CD4-positive, CD25-positive, alpha-beta regulatory T cell (primary cell): Measurements from ENCODE around the gene AHRR. TPM values are rescaled to one million over a fixed set of nuclear protein-coding genes. Genes with fewer than 3 reads are reported as not detected.

ENCODE experiments used
- ATAC-seq, 2 donors: fragments of 150-1000 bp; cut with Tn5 transposase; one replicate each; pipeline ENCODE4 v1.10.0; 2021; ENCODE audit warnings: low read depth in 2 of 2, moderate number of reproducible peaks in 2 of 2, moderate library complexity in 1 of 2
- DNase-seq, 3 donors: peaks; one replicate each; pipeline versions ENCODE4 v3.0.0 to v3.0.0-alpha.2; 2012 to 2022; ENCODE audit warnings: mixed read lengths in 1 of 3
- H3K27ac ChIP-seq: one replicate; pipeline ENCODE4 v1.7.0; 2013; ENCODE audit warnings: mild to moderate bottlenecking, low read length; ENCODE audit not compliant: insufficient read depth, poor library complexity, severe bottlenecking
- H3K27me3 ChIP-seq: one replicate; pipeline ENCODE4 v1.7.0; 2013; ENCODE audit warnings: low read length; ENCODE audit not compliant: control insufficient read depth, insufficient read depth
- H3K36me3 ChIP-seq: one replicate; pipeline ENCODE4 v1.7.0; 2013; ENCODE audit warnings: mild to moderate bottlenecking, low read length, moderate library complexity; ENCODE audit not compliant: control insufficient read depth, insufficient read depth
- H3K4me1 ChIP-seq: 2 replicates; pipeline ENCODE4 v1.7.0; 2013; ENCODE audit warnings: mild to moderate bottlenecking, low read length; ENCODE audit not compliant: insufficient read depth, control insufficient read depth, poor library complexity, severe bottlenecking
- H3K4me3 ChIP-seq: one replicate; pipeline ENCODE4 v1.7.0; 2013; ENCODE audit warnings: low read depth, mild to moderate bottlenecking, low read length, moderate library complexity
- H3K9me3 ChIP-seq, 2 experiments: 1 replicate in 1 of 2; 2 replicates in 1 of 2; pipeline ENCODE4 v1.7.0; 2013; ENCODE audit warnings: low read length in 2 of 2, mild to moderate bottlenecking in 1 of 2, moderate library complexity in 1 of 2; ENCODE audit not compliant: control insufficient read depth in 2 of 2
- H3K27ac Mint-ChIP-seq, 3 donors: one replicate each; pipeline ENCODE4 v1.8.0; 2020 to 2022; ENCODE audit warnings: mild to moderate bottlenecking in 3 of 3, mixed read lengths in 3 of 3, moderate library complexity in 2 of 3
- H3K27me3 Mint-ChIP-seq: one replicate; pipeline ENCODE4 v1.8.0; 2022; ENCODE audit warnings: mild to moderate bottlenecking, mixed read lengths
- H3K36me3 Mint-ChIP-seq: one replicate; pipeline ENCODE4 v1.8.0; 2020; ENCODE audit warnings: mixed read lengths
- H3K4me1 Mint-ChIP-seq, 4 donors: one replicate each; pipeline ENCODE4 v1.8.0; 2020 to 2022; ENCODE audit warnings: mixed read lengths in 4 of 4, mild to moderate bottlenecking in 1 of 4
- H3K4me3 Mint-ChIP-seq, 4 donors: one replicate each; pipeline ENCODE4 v1.8.0; 2020 to 2022; ENCODE audit warnings: mild to moderate bottlenecking in 4 of 4, mixed read lengths in 4 of 4, moderate library complexity in 3 of 4
- H3K9me3 Mint-ChIP-seq, 7 donors: one replicate each; pipeline ENCODE4 v1.8.0; 2020 to 2022; ENCODE audit warnings: mixed read lengths in 7 of 7, mild to moderate bottlenecking in 3 of 7, moderate library complexity in 2 of 7
- polyA plus RNA-seq, 4 donors: library from polyadenylated mRNA; unstranded; fragments of 300-500 nt; fragmentation: Illumina TruSeq; gene quantifications; one replicate each; pipeline ENCODE4 v1.2.3, GENCODE V29; 2021
- total RNA-seq: library from RNA; stranded (reverse); gene quantifications from one replicate; pipeline ENCODE4 v1.2.3, GENCODE V29; 2022

AHRR gene
- total and polyA plus RNA-seq, 5 donors from 2014 or later: 0.20 to 4.5 (median 0.72) TPM

DNA sequence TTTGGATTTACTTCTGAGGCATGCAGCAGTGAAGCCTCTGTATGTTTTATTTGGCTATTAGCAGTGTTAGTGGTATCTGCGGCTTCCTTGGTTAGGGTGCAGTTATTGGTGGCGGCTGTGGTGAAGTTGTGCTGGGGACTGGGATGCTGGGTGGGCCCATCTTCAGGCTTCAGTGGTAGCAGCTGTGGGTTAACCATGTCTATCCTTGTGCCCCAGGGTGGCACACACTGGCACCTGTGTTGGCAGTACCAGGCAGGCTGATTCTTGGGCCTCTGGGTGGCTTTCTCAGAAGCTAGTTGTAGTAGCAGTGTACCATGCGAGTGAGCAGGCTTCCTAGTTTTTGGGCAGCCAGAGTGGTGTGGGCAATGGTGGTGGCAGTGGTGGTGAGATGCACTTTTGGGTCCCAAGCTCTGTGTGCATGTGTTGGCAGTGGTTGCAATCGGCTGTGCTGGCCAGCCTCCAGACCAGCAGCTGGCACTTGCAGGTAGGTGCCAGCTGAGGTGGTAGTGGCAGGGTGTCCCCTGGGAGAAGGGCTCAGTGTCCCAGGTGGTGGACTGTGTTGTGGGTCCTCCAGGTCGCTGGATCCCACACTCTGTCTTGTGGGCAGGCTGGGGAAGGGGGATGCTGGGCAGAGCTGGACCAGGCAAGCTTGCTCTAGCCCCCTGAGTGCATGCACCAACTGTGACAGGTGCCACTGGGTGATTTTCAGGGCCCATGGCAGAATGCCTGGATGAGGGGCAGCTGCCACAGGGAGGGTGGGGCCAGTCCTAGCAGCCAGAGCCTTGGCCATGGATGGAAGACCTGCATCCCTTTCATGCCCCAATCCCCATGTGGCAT, 13.6 kb downstream of the AHRR start:
- H3K27me3 ChIP-seq: no peaks in the 10 kb centered on the region
- H3K4me3 ChIP-seq: no peak overlapping the region
- peak overlapping the region; percentile 31 to 86 (median 64) for H3K27ac Mint-ChIP-seq
- H3K4me1 ChIP-seq: peaks cover 20% of the 10 kb centered on the region
- H3K27me3 Mint-ChIP-seq: peaks cover 5% of the 10 kb centered on the region
- no peaks in the 10 kb centered on the region for H3K36me3 ChIP-seq
- H3K4me3 Mint-ChIP-seq: peak overlapping the region; percentile 26 to 56 (median 52)
- H3K36me3 Mint-ChIP-seq: no peaks in the 10 kb centered on the region
- DNase-seq (peak in 1 of 3 donors; percentile 57), ATAC-seq (peak in 1 of 2 donors; percentile 41)
- H3K9me3 ChIP-seq: no peaks in the 10 kb centered on the region
- no peaks in the 10 kb centered on the region for H3K9me3 Mint-ChIP-seq
- H3K27ac ChIP-seq: peak overlapping the region; percentile 47
- peaks cover 6 to 35% (median 29%) of the 10 kb centered on the region in 4 donors for H3K4me1 Mint-ChIP-seq

GRCh38 chr5:335740-336038, 14.2 kb downstream of the AHRR start:
- H3K36me3 Mint-ChIP-seq: no peaks in the 10 kb centered on the region
- Histone ChIP-seq H3K9me3 (no peaks in the 10 kb centered on the region), H3K4me1 (peaks cover 20% of the 10 kb centered on the region), H3K36me3 (no peaks in the 10 kb centered on the region), H3K4me3 (no peak overlapping the region), H3K27me3 (no peaks in the 10 kb centered on the region), H3K27ac (no peak overlapping the region)
- peaks cover 6 to 35% (median 29%) of the 10 kb centered on the region in 4 donors for H3K4me1 Mint-ChIP-seq
- H3K4me3 Mint-ChIP-seq: peak overlapping the region in 1 of 4 donors; percentile 13
- H3K9me3 Mint-ChIP-seq: no peaks in the 10 kb centered on the region
- H3K27ac Mint-ChIP-seq: no peak overlapping the region
- H3K27me3 Mint-ChIP-seq: peaks cover 5% of the 10 kb centered on the region
- ATAC-seq (no peak), DNase-seq (no peak)

- Histone ChIP-seq H3K9me3 (no peaks in the 10 kb centered on the region), H3K36me3 (no peaks in the 10 kb centered on the region), H3K27ac (no peak overlapping the region), H3K4me1 (peaks cover 17% of the 10 kb centered on the region), H3K27me3 (no peaks in the 10 kb centered on the region), H3K4me3 (no peak overlapping the region)
- H3K36me3 Mint-ChIP-seq: no peaks in the 10 kb centered on the region
- peaks cover 7% of the 10 kb centered on the region for H3K27me3 Mint-ChIP-seq
- no peak overlapping the region for H3K4me3 Mint-ChIP-seq
- ATAC-seq (no peak), DNase-seq (no peak)
- H3K27ac Mint-ChIP-seq: no peak overlapping the region
- peaks cover 3 to 31% (median 27%) of the 10 kb centered on the region in 4 donors for H3K4me1 Mint-ChIP-seq
- peaks cover 0 to 2% (median 0%) of the 10 kb centered on the region in 7 donors for H3K9me3 Mint-ChIP-seq
These were observed 16.1 kb downstream of the AHRR start for GRCh38 chr5:337563-338130.

GRCh38 chr5:342501-343460, 21.3 kb downstream of the AHRR start:
- Histone ChIP-seq H3K27ac (no peak overlapping the region), H3K36me3 (no peaks in the 10 kb centered on the region), H3K9me3 (no peaks in the 10 kb centered on the region), H3K4me3 (no peak overlapping the region), H3K4me1 (peaks cover 13% of the 10 kb centered on the region), H3K27me3 (no peaks in the 10 kb centered on the region)
- peak overlapping the region; percentile 53 to 82 (median 75) for H3K4me3 Mint-ChIP-seq
- DNase-seq (no peak), ATAC-seq (no peak)
- no peaks in the 10 kb centered on the region for H3K36me3 Mint-ChIP-seq
- peaks cover 5 to 21% (median 13%) of the 10 kb centered on the region in 4 donors for H3K4me1 Mint-ChIP-seq
- H3K27ac Mint-ChIP-seq: peak overlapping the region in 1 of 3 donors; percentile 8
- H3K27me3 Mint-ChIP-seq: peaks cover 16% of the 10 kb centered on the region
- H3K9me3 Mint-ChIP-seq: peaks cover 0 to 2% (median 0%) of the 10 kb centered on the region in 7 donors

- H3K27me3 ChIP-seq: no peaks in the 10 kb centered on the region
- no peaks in the 10 kb centered on the region for H3K36me3 ChIP-seq
- H3K27me3 Mint-ChIP-seq: peaks cover 16% of the 10 kb centered on the region
- DNase-seq (peak in 2 of 3 donors; percentile 47 to 79), ATAC-seq (peak; percentile 71 to 72)
- H3K4me1 Mint-ChIP-seq: peaks cover 5 to 21% (median 13%) of the 10 kb centered on the region in 4 donors
- H3K4me3 Mint-ChIP-seq: peak overlapping the region; percentile 76 to 82 (median 80)
- peaks cover 0 to 2% (median 0%) of the 10 kb centered on the region in 7 donors for H3K9me3 Mint-ChIP-seq
- H3K27ac ChIP-seq: no peak overlapping the region
- peak overlapping the region in 1 of 3 donors; percentile 48 for H3K27ac Mint-ChIP-seq
- no peaks in the 10 kb centered on the region for H3K36me3 Mint-ChIP-seq
- no peaks in the 10 kb centered on the region for H3K9me3 ChIP-seq
- H3K4me1 ChIP-seq: peaks cover 13% of the 10 kb centered on the region
- H3K4me3 ChIP-seq: no peak overlapping the region
These were observed 22.2 kb downstream of the AHRR start for GRCh38 chr5:343461-344401.

DNA sequence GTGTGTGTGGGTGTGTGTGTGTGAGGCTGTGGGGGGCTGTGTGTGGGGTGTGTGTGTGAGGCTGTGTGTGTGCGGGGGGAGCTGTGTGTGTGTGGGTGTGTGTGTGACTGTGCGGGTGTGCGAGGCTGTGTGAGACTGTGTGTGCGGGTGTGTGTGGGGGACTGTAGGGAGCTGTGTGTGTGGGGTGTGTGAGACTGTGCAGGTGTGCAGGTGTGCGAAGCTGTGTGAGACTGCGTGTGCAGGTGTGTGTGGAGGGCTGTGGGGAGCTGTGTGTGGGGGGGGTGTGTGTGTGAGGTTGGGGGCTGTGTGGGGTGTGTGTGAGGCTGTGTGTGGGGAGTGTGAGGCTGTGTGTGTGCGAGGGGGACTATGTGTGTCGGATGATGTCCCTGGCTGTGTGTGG, 23.2 kb downstream of the AHRR start:
- Histone ChIP-seq H3K4me3 (no peak overlapping the region), H3K4me1 (peaks cover 13% of the 10 kb centered on the region), H3K27me3 (no peaks in the 10 kb centered on the region), H3K9me3 (no peaks in the 10 kb centered on the region), H3K27ac (no peak overlapping the region), H3K36me3 (no peaks in the 10 kb centered on the region)
- Mint-ChIP-seq H3K9me3 (peaks cover 0 to 2% (median 0%) of the 10 kb centered on the region in 7 donors), H3K36me3 (no peaks in the 10 kb centered on the region), H3K27ac (no peak overlapping the region), H3K4me3 (peak overlapping the region in 1 of 4 donors; percentile 22), H3K27me3 (peaks cover 16% of the 10 kb centered on the region), H3K4me1 (peaks cover 5 to 20% (median 12%) of the 10 kb centered on the region in 4 donors)
- ATAC-seq (no peak), DNase-seq (no peak)
